Adrenal gland (tissue), 5 donors: ENCODE results near the gene DENND5A.

Experiments
- POLR2A ChIP-seq, 2 donors: fragments of 450-650 bp; IDR thresholded peaks; one replicate each; pipeline ENCODE4 v1.6.1; 2017; ENCODE audit warnings: antibody characterized with exemption in 2 of 2, mild to moderate bottlenecking in 2 of 2, moderate library complexity in 1 of 2
- TF ChIP-seq, protein P1 (sequence below), 6 experiments: fragments of 450-650 bp in 4 of 6; fragments of 200-600 bp in 2 of 6; sonication (generic) in 1 of 6; IDR thresholded peaks; 1 replicate in 5 of 6; 2 replicates in 1 of 6; pipeline versions ENCODE4 v1.5.1 to v1.8.0; 2016 to 2021; ENCODE audit warnings: antibody characterized with exemption in 6 of 6, mild to moderate bottlenecking in 2 of 6, moderate library complexity in 1 of 6
- donor health status: DM: no; HTN: no; CAD: no.

DNA sequence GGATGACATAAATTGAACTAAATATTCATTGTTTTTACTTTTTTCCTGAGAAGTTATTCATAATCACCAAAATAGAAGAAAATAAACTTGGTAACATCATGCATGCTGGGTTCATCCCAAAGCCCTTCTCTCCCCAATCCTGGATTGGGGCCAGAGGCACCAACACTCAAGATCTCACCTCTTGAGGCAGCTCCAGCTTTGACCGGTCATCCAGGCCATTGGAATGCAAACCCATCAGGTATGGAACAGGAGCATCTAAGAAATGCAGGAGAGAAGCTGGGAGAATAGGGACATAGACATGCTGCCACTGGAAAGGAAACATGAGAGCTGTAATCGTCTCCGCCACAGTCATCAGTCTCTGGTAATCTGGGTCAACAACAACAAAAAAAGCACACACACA is 71.8 kb downstream of the DENND5A start:
- TF ChIP-seq, protein P1, sequence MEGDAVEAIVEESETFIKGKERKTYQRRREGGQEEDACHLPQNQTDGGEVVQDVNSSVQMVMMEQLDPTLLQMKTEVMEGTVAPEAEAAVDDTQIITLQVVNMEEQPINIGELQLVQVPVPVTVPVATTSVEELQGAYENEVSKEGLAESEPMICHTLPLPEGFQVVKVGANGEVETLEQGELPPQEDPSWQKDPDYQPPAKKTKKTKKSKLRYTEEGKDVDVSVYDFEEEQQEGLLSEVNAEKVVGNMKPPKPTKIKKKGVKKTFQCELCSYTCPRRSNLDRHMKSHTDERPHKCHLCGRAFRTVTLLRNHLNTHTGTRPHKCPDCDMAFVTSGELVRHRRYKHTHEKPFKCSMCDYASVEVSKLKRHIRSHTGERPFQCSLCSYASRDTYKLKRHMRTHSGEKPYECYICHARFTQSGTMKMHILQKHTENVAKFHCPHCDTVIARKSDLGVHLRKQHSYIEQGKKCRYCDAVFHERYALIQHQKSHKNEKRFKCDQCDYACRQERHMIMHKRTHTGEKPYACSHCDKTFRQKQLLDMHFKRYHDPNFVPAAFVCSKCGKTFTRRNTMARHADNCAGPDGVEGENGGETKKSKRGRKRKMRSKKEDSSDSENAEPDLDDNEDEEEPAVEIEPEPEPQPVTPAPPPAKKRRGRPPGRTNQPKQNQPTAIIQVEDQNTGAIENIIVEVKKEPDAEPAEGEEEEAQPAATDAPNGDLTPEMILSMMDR (IDR thresholded peaks at IDR 0.05) = no peak
- TF ChIP-seq POLR2A (IDR thresholded peaks at IDR 0.05) = no peak
